Stimulated activated CD8-positive, alpha-beta memory T cell treated with anti-CD3 and anti-CD28 coated beads, Interleukin-2, amount 100 ng/mL, for 1 hour (primary cell): ENCODE measurements around the gene TUBB.
"Not testable (repeated sequence)": the region's sequence is repeated elsewhere in the genome, so short reads cannot be mapped to it uniquely, and the experiment has no call there.

ENCODE experiments used
- DNase-seq, 2 donors: peaks; one replicate each; pipeline ENCODE4 v3.0.0-alpha.2; 2020; ENCODE audit warnings: low read depth in 2 of 2

Gene TUBB

GRCh38 chr6:30717845-30718720 lies 2.1 kb upstream of the TUBB start:
- not testable (repeated sequence) for DNase-seq

GRCh38 chr6:30719356-30719755 lies 796 bp upstream of the TUBB start:
- no peak for DNase-seq

DNA sequence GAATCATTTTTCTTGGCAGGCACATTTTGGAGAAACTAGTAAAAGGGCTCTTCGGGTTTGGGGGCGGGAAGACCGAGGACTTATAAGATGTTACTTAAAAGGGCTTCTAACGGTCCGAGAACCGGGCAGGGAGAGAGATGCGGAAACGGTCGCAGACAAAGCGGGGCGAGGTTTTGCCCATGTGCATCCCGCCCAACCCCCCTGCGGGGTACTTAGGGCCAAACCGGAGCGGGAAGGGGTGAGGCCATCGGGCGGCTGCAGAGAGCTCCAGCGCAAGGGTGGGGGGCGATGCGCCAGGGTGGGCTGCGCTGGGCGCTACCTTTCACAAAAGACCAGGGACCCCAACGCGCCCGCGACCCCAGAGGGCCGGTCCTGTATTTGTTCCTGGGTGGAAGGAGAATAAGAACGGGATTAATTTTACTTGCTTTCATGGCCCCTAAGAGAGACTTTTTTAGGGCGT lies 616 bp downstream of the TUBB start:
- peak in 1 of 2 donors; percentile 24 for DNase-seq

- DNase-seq, result peak; percentile 93 to 95
Observed at GRCh38 chr6:30721198-30722024, 1.3 kb downstream of the TUBB start.

GRCh38 chr6:30722025-30722279 lies 1.8 kb downstream of the TUBB start:
- not testable (repeated sequence) for DNase-seq

GRCh38 chr6:30722280-30723112 lies 2.3 kb downstream of the TUBB start:
- DNase-seq, result peak; percentile 74

DNA sequence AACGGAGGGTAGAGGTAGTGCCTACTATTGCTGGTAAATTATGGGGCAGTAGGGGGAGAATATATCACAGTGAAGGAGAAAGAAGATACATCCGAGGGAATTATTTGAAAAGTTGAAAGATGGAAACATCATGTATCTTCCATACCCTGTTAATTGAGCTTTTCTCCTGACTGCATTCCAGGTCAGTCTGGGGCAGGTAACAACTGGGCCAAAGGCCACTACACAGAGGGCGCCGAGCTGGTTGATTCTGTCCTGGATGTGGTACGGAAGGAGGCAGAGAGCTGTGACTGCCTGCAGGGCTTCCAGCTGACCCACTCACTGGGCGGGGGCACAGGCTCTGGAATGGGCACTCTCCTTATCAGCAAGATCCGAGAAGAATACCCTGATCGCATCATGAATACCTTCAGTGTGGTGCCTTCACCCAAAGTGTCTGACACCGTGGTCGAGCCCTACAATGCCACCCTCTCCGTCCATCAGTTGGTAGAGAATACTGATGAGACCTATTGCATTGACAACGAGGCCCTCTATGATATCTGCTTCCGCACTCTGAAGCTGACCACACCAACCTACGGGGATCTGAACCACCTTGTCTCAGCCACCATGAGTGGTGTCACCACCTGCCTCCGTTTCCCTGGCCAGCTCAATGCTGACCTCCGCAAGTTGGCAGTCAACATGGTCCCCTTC lies 3.1 kb downstream of the TUBB start:
- DNase-seq, result not testable (repeated sequence)

- DNase-seq, result not testable (repeated sequence)
Observed at GRCh38 chr6:30723843-30724741, 3.9 kb downstream of the TUBB start.

DNA sequence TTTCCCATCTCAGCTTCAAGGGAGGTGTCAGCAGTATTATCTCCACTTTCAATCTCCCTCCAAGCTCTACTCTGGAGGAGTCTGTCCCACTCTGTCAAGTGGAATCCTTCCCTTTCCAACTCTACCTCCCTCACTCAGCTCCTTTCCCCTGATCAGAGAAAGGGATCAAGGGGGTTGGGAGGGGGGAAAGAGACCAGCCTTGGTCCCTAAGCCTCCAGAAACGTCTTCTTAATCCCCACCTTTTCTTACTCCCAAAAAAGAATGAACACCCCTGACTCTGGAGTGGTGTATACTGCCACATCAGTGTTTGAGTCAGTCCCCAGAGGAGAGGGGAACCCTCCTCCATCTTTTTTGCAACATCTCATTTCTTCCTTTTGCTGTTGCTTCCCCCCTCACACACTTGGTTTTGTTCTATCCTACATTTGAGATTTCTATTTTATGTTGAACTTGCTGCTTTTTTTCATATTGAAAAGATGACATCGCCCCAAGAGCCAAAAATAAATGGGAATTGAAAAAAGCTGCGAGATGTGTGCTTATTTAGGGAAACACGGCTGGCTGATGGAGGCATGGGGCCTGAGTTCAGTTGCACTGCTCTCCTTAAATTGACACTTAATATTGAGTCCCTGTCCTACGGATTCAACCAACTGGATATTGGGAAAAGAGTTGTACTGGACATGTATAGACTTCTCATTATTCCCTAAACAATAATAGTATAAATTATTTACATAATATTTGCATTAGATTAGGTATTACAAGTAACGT lies 4.9 kb downstream of the TUBB start:
- no peak for DNase-seq

DNA sequence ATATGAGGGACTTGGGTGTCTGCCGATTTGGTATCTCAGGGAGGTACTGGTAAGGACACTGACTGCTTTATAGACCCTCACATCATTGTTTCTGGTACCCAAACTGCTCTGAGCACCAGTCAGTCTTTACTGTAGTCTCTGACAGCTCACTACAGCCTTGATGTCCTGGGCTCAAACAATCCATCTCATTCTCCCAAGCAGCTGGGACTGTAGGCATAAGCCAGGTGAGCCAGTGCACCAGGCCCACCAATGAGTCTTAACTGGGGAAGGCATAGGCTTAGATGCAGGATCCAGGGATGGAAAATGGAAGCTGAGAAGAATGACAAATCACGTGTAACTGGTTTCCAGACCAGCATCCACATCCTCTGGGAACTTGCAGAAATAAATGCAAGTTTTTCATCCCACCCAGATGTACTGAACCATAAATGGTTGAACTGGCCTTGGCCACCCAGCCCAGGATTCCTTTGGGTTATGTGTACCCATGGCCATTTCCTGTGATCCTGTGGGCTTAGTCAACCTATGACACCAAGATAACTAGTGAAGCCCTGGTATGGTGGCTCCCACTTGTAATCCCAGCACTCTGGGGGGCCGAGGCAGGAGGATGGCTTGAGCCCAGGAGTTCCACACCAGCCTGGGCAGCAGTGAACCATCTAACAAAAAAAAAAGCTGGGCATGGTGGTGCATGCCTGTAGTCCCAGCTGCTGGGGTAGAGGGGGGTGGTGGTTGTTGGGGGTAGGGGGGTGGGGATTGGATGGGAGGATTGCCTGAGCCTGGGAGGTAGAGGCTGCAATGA lies 5.8 kb downstream of the TUBB start:
- DNase-seq, result no peak

GRCh38 chr6:30726506-30727413 lies 6.6 kb downstream of the TUBB start:
- no peak for DNase-seq

DNA sequence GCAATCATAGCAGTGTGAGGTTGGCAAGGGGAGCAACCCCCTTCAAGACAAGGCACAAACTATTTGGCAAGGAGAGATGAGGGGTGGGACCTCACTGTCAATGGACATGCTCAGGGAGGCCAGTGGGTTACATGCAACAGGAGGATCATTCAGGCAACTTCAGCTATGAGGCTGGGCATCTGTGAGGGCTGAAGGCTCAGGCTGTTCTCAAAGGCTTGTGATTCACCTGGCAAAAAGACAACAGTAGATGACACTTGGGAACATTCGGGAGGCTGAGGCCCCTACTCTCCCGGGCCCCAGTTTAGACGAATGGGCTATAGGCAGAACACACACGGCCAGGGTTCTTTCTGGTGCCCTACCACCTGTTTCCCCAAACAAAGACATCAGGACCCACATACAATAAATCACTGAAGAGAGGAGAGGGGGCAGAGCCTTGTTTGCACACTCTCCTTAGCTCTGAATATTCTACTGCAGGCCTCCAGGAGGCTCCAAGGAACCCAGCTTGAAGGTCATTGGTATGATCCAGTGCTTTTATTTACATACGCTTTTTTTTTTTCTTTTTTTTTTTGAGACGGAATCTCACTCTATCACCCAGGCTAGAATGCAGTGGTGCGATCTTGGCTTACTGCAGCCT lies 7.9 kb downstream of the TUBB start:
- DNase-seq, result no peak

DNA sequence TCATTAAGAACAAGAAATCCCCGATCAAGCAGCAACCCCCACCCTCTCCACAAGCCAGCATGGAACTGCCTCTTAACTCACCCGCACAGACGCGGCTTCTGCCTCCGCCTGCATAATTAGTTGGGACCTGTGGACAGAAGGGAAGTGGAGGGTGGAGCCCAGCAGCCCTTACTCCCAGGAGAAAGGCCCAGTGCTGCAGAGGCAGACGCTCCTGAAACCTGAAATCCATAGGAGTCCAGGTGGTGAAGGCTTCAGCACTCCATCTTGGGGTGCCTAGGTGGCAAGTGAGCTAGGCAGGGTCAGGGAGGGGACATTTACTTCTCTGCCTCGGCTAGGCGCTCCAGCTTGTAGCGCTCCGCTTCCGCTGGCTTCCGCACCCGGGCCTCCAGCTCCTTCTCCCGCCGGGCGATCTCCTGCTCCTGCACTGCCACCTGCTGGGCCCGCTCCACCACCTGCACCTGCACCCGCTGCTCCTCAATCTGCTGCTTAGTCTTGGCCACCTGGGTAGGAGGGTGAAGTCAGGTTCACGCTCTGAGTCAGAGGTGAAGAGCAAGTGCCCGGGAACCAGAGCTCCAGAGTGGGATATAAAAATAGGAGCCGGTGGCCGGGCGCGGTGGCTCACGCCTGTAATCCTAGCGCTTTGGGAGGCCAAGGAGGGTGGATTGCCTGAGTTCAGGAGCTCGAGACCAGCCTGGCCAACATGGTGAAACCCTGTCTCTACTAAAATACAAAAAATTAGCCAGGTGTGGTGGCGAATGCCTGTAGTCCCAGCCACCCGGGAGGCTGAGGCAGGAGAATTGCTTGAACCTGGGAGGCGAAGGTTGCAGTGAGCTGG lies 10.7 kb downstream of the TUBB start:
- peak; percentile 60 to 72 for DNase-seq

GRCh38 chr6:30732237-30732943 lies 12.2 kb downstream of the TUBB start:
- no peak for DNase-seq

DNA sequence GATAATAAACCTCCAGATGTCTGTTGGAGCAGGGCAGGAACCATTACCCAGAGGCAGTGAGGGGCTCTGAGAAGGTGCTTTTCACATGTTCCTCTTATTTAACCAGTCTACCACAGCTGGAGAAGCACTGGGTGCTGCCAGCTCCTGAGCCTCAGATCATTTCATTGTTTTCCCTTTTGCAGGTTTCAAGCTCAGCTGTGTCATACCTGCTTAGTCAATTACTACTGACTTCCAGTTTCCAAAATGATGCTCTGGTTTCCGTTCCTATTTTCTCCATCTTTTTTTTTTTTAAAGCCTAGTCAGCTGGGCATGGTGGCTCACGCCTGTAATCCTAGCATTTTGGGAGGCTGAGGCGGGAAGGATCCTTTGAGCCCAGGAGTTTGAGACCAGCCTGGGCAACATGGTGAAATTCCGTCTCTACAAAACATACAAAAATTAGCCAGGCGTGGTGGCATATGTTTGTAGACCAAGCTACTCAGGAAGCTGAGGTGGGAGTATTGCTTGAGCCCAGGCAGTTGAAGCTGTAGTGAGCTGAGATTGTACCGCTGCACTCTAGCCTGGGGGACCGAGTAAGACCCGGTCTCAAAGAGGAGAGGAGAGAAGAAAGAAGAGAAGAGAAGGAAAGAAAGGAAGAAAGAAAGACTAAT lies 15.6 kb downstream of the TUBB start:
- no peak for DNase-seq
